Mucosa of rectum (tissue), 2 donors: Measurements from ENCODE around the gene RGSL1.

Experiments used
- H3K27ac ChIP-seq, 2 donors: one replicate each; pipeline ENCODE4 v1.7.0; 2013; ENCODE audit warnings: inconsistent platforms in 2 of 2, low read depth in 2 of 2, low read length in 2 of 2
- H3K27me3 ChIP-seq, 2 donors: one replicate each; pipeline ENCODE4 v1.7.0; 2013; ENCODE audit warnings: low read length in 2 of 2; ENCODE audit not compliant: control insufficient read depth in 2 of 2, insufficient read depth in 2 of 2
- H3K36me3 ChIP-seq, 2 donors: one replicate each; pipeline ENCODE4 v1.7.0; 2013; ENCODE audit warnings: low read length in 2 of 2; ENCODE audit not compliant: control insufficient read depth in 2 of 2, insufficient read depth in 2 of 2
- H3K4me1 ChIP-seq, 2 donors: one replicate each; pipeline ENCODE4 v1.7.0; 2013; ENCODE audit warnings: low read length in 2 of 2, mild to moderate bottlenecking in 1 of 2; ENCODE audit not compliant: control insufficient read depth in 2 of 2, insufficient read depth in 2 of 2
- H3K4me3 ChIP-seq, 2 donors: one replicate each; pipeline ENCODE4 v1.7.0; 2013; ENCODE audit warnings: low read length in 2 of 2
- H3K9ac ChIP-seq, 2 donors: one replicate each; pipeline ENCODE4 v1.7.0; 2013; ENCODE audit warnings: low read length in 2 of 2, low read depth in 1 of 2, mild to moderate bottlenecking in 1 of 2
- H3K9me3 ChIP-seq, 2 donors: one replicate each; pipeline ENCODE4 v1.7.0; 2013; ENCODE audit warnings: low read length in 2 of 2; ENCODE audit not compliant: control insufficient read depth in 2 of 2
- donor health status: healthy.
- donor health status: Normal muscosa, but diverticular disease.

The RGSL1 gene

DNA sequence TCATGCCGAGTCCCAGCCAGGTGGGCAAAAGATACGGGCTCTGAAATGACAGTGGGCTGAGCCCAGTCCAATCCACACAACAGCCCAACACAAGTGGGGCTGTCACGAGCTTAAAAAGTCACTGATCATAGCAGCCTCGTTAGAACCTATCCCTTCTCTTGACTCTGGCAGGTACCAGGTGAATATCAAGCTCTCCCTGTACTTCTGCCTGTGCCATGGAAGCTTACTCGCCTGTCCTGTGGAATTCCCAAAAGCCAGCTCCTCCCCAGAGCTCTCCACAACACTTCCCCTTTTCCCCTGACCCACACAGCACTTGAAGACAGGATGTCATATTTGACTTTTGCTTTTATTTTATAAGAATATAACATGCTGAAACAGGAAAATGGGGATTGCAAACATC lies 148.3 kb downstream of the RGSL1 start:
- H3K36me3 ChIP-seq: peaks cover 0 to 2% of the 10 kb centered on the region in 2 donors
- H3K27ac ChIP-seq: no peak overlapping the region
- peaks cover 0 to 3% of the 10 kb centered on the region in 2 donors for H3K4me1 ChIP-seq
- no peak overlapping the region for H3K9ac ChIP-seq
- H3K9me3 ChIP-seq: no peaks in the 10 kb centered on the region
- H3K4me3 ChIP-seq: no peak overlapping the region
- H3K27me3 ChIP-seq: peaks cover 0 to 4% of the 10 kb centered on the region in 2 donors

DNA sequence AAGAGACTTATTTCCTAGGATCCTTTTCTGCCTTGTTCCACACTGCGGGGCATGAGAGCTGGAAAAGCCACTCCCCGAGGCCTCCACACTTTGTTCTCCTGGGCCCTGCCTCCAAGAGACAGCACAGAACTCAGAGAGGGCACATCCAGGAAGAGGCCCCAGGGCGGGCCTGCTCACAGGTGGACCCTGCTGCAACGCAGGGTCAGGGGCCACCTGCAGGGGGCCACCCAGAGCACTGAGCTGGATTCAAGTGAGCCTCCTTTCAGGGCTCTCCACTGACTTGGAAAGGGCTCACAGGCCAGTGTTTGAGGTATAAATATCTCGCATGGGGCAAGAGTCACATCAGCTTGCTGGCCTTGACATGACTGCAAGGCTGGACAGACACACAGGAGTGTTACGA lies 149.4 kb downstream of the RGSL1 start:
- Histone ChIP-seq H3K9ac (no peak overlapping the region), H3K36me3 (peaks cover 0 to 2% of the 10 kb centered on the region in 2 donors), H3K4me3 (no peak overlapping the region), H3K9me3 (no peaks in the 10 kb centered on the region), H3K27me3 (peaks cover 0 to 4% of the 10 kb centered on the region in 2 donors), H3K27ac (no peak overlapping the region), H3K4me1 (peaks cover 8% of the 10 kb centered on the region in 2 donors)

DNA sequence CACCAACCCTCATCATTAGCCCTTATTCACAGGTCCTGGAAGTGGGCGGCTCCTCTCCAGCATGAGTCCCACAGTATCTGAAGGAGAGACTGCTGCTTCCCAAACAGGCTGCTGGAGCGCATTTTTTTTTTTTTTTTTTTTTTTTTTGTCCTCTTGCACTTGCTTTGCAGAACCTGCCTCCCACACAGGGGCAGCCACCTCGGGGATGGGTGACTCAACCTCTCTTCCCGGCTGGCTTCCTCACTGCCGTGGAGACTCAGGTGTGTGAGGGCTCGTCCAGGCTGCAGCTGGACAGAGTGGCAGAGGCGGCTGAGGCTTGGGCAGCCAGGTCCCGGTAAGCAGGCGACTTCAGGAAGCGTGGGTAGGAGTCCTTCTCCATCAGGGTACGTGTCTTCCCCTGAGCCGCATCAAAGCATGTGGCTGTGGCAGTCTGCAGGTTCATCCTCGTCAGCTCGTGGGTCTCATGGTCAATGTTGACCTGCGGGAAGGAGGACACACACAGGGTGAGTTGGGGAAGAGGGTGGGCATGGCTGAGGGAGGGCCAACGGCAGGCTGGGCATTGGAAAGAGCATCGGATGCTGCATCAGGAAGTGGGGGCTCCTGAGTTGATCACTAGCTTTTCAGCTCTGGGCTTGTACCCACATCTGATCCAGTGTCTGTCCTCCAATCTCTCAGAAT lies 150.2 kb downstream of the RGSL1 start:
- peaks cover 0 to 2% of the 10 kb centered on the region in 2 donors for H3K36me3 ChIP-seq
- no peaks in the 10 kb centered on the region for H3K9me3 ChIP-seq
- H3K27me3 ChIP-seq: peaks cover 0 to 4% of the 10 kb centered on the region in 2 donors
- H3K4me1 ChIP-seq: peaks cover 12 to 13% of the 10 kb centered on the region in 2 donors
- no peak overlapping the region for H3K9ac ChIP-seq
- no peak overlapping the region for H3K27ac ChIP-seq
- H3K4me3 ChIP-seq: no peak overlapping the region

DNA sequence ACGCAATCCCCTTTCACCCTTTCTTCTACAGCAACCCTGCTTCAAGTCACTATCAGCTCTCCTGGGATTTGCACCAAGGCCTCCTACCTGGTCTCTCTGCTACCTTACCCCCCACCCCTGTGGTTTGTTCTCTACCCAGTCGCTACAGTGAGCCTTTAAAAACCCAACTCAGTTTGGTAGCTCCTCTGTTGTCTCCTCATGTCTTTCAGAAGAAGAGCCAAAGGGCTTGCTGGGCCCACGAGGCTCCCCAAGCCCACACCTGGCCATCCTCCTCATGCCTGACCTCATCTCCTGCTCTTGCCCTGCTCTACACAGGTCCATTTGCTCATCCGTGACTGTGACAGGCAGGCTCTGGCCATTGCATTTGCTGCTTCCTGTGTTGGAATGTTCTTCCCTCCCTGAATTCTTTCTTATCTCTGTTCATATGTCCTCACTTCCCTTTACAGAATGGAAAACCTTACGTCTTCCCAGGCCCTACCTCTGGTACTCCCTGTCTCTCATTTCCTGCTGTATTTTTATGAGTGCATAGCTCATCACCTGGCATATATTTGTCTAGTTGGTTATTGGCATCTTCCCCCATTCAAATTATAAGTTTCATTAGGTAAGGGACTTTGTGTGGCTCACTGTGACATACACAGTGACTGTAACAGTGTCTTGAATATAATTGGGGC lies 150.9 kb downstream of the RGSL1 start:
- H3K9ac ChIP-seq: no peak overlapping the region
- no peak overlapping the region for H3K27ac ChIP-seq
- no peaks in the 10 kb centered on the region for H3K9me3 ChIP-seq
- no peak overlapping the region for H3K4me3 ChIP-seq
- peaks cover 0 to 4% of the 10 kb centered on the region in 2 donors for H3K27me3 ChIP-seq
- H3K4me1 ChIP-seq: peaks cover 12 to 13% of the 10 kb centered on the region in 2 donors
- peaks cover 0 to 2% of the 10 kb centered on the region in 2 donors for H3K36me3 ChIP-seq

DNA sequence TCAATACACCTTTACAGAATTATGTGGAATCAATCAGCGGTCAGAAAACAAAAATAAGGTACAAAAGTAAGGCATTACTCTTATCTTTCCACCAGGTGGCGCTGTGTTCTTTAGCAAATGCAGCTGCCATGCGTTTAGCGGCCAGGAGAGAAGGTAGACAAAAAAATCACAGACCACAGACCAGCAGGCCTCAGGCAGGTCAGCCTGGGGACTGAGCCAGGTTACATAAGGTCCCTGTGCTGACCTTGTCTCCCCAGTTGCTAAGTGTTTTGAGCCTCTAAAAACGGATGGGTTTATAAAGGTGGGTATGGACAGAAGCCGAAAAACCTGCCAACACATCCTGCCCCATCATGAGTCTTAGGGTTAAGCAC lies 151.5 kb downstream of the RGSL1 start:
- H3K27me3 ChIP-seq: peaks cover 0 to 4% of the 10 kb centered on the region in 2 donors
- peaks cover 0 to 2% of the 10 kb centered on the region in 2 donors for H3K36me3 ChIP-seq
- H3K9me3 ChIP-seq: no peaks in the 10 kb centered on the region
- peaks cover 12 to 13% of the 10 kb centered on the region in 2 donors for H3K4me1 ChIP-seq
- peak overlapping the region in 1 of 2 donors; percentile 38 for H3K9ac ChIP-seq
- H3K4me3 ChIP-seq: peak overlapping the region in 1 of 2 donors; percentile 22
- no peak overlapping the region for H3K27ac ChIP-seq

DNA sequence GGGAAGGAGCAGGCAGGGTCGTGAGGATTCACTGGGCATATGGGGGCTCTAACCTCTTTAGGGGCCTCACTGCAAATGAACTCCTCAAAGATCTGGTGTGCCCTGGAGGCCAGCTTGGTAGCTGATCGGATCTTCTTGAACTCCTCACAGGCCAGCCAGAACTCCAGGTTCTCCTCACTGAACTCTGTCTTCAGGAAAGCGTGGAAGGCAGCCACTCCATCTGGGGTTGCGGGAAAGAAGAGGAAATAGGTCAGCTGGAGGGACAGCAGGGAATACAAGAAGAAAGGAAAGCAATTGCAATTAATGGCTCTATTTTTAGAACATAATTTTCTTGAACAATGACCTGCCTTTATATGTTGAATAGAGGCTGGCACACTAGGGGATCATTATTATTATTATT lies 152.0 kb downstream of the RGSL1 start:
- H3K9me3 ChIP-seq: no peaks in the 10 kb centered on the region
- H3K9ac ChIP-seq: peak overlapping the region in 1 of 2 donors; percentile 38
- peaks cover 0 to 2% of the 10 kb centered on the region in 2 donors for H3K36me3 ChIP-seq
- no peak overlapping the region for H3K27ac ChIP-seq
- H3K27me3 ChIP-seq: peaks cover 0 to 4% of the 10 kb centered on the region in 2 donors
- peak overlapping the region in 1 of 2 donors; percentile 22 for H3K4me3 ChIP-seq
- H3K4me1 ChIP-seq: peaks cover 12 to 13% of the 10 kb centered on the region in 2 donors

DNA sequence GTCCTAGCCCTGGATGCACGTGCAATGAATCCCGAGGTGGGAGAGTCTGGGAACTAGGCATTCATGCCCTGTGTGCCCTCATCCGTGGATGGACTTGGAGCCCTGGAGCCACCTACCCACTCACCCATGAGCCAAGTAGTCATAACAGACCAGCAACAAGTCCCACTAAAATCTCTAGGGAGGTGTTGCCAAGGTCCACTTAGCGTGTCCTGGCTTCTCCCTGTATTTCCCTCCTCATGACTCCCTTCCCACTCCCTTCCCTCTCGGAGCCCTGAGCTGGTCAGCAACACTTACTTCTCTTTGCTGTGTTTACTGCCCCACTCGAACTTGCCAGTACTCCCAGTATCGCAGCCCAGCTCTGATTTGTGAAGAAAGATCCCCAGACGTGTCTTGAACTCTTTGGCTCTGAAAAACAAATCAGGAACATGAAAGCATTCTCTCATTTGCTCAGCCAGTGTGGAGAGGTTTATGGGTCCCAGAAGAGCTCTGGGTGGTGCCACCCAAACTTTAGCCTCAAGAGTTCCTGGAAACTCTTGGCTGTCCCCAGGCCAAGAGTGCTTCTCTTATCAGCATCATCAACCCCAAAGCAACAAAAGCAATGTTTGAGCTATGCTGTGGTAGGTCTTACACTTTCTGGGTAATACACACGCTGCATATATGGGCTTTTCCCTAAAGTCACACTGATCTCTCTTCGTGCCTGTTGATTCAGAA lies 153.1 kb downstream of the RGSL1 start:
- H3K27me3 ChIP-seq: peaks cover 0 to 4% of the 10 kb centered on the region in 2 donors
- no peaks in the 10 kb centered on the region for H3K9me3 ChIP-seq
- peaks cover 0 to 2% of the 10 kb centered on the region in 2 donors for H3K36me3 ChIP-seq
- peak overlapping the region in 1 of 2 donors; percentile 75 for H3K4me3 ChIP-seq
- peak overlapping the region in 1 of 2 donors; percentile 28 for H3K27ac ChIP-seq
- H3K4me1 ChIP-seq: peaks cover 12 to 13% of the 10 kb centered on the region in 2 donors
- H3K9ac ChIP-seq: peak overlapping the region in 1 of 2 donors; percentile 9

DNA sequence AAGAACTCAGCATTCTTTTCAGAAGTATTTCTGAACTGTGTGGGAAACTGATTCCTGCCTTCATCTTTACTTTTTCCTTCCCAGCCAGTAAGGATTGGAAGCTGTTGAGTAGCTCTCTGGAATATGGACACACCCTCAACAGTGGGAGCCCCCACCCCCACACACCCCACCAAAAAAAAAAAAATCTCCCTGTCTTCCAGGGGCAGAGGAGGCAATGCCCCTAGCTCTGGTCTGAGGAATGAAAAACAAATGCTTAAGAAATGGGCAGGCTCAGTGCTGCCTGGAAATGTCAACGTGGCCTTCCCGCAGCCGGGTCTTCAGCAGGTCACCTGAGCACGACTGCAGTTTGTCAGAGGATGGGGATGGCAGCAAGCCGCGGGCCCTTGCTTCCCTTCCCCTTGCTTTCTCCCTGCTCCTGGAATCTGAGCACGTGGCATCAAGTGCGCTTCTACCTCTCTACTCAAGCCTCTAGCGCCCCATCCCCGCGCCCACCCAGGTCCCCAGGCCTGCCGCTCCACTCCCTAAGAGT lies 153.8 kb downstream of the RGSL1 start:
- H3K27me3 ChIP-seq: peaks cover 0 to 4% of the 10 kb centered on the region in 2 donors
- peak overlapping the region; percentile 71 to 75 for H3K4me3 ChIP-seq
- H3K36me3 ChIP-seq: peaks cover 0 to 2% of the 10 kb centered on the region in 2 donors
- H3K9me3 ChIP-seq: no peaks in the 10 kb centered on the region
- H3K27ac ChIP-seq: peak overlapping the region; percentile 28 to 42
- H3K4me1 ChIP-seq: peaks cover 12 to 13% of the 10 kb centered on the region in 2 donors
- peak overlapping the region; percentile 43 to 60 for H3K9ac ChIP-seq

DNA sequence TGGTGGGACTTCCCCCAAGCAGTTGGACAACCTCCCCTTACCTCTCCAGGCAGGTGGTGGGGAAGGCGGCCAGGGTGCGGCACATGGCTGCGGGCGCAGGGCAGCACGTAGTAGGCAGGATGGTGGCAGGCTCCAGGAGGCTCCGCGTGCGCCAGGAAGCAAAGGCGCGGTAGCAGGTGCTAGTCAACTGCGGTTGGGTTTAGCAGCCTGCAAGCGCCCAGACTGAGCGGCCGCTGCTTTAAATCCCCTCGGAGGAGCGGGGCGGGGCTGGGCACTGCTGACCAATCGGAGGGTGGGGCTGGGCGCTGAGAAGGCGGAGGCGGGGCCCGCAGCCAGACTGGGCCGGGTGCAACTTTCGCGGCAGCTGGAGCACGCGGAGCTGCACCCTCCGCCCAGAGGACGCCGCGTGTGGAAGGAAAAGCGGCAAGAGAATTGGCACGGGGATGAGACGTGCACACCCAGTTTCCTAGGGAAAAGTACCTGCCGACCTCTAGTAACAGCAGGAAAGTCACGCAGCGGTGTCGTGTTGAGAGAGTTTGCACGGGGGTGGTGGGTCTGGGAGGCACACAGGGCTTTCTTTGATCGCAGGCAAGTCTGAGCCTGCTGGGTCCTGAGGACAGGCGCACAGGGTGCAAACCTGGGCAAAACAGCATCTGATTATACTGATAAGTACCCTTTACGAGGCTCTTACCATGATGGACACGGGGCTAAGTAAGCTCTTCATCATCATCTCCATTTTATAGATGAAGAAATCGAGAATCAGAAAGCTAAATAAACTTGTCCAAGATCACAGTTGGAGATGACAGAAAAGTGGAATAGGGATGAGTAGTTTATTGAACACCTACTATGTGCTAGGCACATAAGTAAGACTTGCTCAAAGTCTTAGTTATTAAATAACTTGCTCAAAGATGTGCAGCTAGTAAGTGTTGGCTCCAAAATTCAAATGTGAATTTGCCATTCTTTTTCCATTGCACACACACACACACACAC lies 154.5 kb downstream of the RGSL1 start, which contains the start of gene RGS16:
Gene RGS16, minus strand, starts transcription at position 215 of the 990 bp plus-strand sequence. Its CDS starts 130 bp downstream, at position 85.
- Histone ChIP-seq H3K36me3 (peaks cover 0 to 2% of the 10 kb centered on the region in 2 donors), H3K9me3 (no peaks in the 10 kb centered on the region), H3K4me3 (peak within 1 kb of the TSS; percentile 71 to 75), H3K4me1 (peaks cover 12 to 13% of the 10 kb centered on the region in 2 donors), H3K27me3 (peaks cover 0 to 4% of the 10 kb centered on the region in 2 donors), H3K9ac (peak within 1 kb of the TSS; percentile 60 to 63), H3K27ac (peak within 1 kb of the TSS; percentile 28 to 42)
